CD4-positive, alpha-beta memory T cell (primary cell): ENCODE measurements around the gene NOTCH3. TPM values are rescaled to one million over a fixed set of nuclear protein-coding genes. Genes with fewer than 3 reads are reported as not detected.

ENCODE experiments used
- CTCF ChIA-PET: fragments of 350-600 bp; sonication (Branson Sonifier 250); formaldehyde crosslinking; loops from one replicate; lab custom pipeline; 2021; ENCODE audit warnings: inconsistent platforms; ENCODE audit not compliant: partially characterized antibody; lab: Charles Lee
- POLR2A ChIA-PET: fragments of 350-600 bp; sonication (Branson Sonifier 250); formaldehyde crosslinking; loops from one replicate; lab custom pipeline; 2021; ENCODE audit not compliant: partially characterized antibody; lab: Charles Lee
- DNase-seq, 5 donors: peaks; one replicate each; pipeline versions ENCODE4 v3.0.0 to v3.0.0-alpha.2; 2020 to 2022; ENCODE audit warnings: mixed read lengths in 1 of 5
- H3K27ac ChIP-seq: one replicate; pipeline ENCODE4 v1.7.0; 2013; ENCODE audit warnings: low read depth, low read length
- H3K27me3 ChIP-seq: 2 replicates; pipeline ENCODE4 v1.7.0; 2013; ENCODE audit warnings: mild to moderate bottlenecking, low read length, moderate library complexity; ENCODE audit not compliant: insufficient read depth
- H3K36me3 ChIP-seq: 2 replicates; pipeline ENCODE4 v1.7.0; 2013; ENCODE audit warnings: mild to moderate bottlenecking, low read length, moderate library complexity; ENCODE audit not compliant: insufficient read depth
- H3K4me1 ChIP-seq: 2 replicates; pipeline ENCODE4 v1.7.0; 2013; ENCODE audit warnings: mild to moderate bottlenecking, low read length, moderate library complexity; ENCODE audit not compliant: insufficient read depth
- H3K4me3 ChIP-seq, 2 donors: one replicate each; pipeline ENCODE4 v1.7.0; 2013; ENCODE audit warnings: low read length in 2 of 2, mild to moderate bottlenecking in 1 of 2
- H3K9me3 ChIP-seq, 2 donors: one replicate each; pipeline ENCODE4 v1.7.0; 2013; ENCODE audit warnings: low read length in 2 of 2, control low read depth in 1 of 2; ENCODE audit not compliant: control insufficient read depth in 1 of 2
- H3K27ac Mint-ChIP-seq, 7 donors: one replicate each; pipeline ENCODE4 v1.8.0; 2020 to 2021; ENCODE audit warnings: mixed read lengths in 7 of 7, mild to moderate bottlenecking in 6 of 7, inconsistent platforms in 3 of 7, moderate library complexity in 3 of 7
- H3K27me3 Mint-ChIP-seq, 2 donors: one replicate each; pipeline ENCODE4 v1.8.0; 2020 to 2021; ENCODE audit warnings: mixed read lengths in 2 of 2
- H3K36me3 Mint-ChIP-seq, 2 donors: one replicate each; pipeline ENCODE4 v1.8.0; 2020 to 2021; ENCODE audit warnings: mixed read lengths in 2 of 2, inconsistent platforms in 1 of 2, mild to moderate bottlenecking in 1 of 2
- H3K4me1 Mint-ChIP-seq, 4 donors: one replicate each; pipeline ENCODE4 v1.8.0; 2020 to 2021; ENCODE audit warnings: mixed read lengths in 4 of 4, mild to moderate bottlenecking in 1 of 4
- H3K4me3 Mint-ChIP-seq, 8 donors: one replicate each; pipeline ENCODE4 v1.8.0; 2020 to 2021; ENCODE audit warnings: mixed read lengths in 8 of 8, mild to moderate bottlenecking in 7 of 8, moderate library complexity in 6 of 8, inconsistent platforms in 3 of 8
- H3K9me3 Mint-ChIP-seq, 8 donors: one replicate each; pipeline ENCODE4 v1.8.0; 2020 to 2021; ENCODE audit warnings: mixed read lengths in 8 of 8, mild to moderate bottlenecking in 5 of 8, inconsistent platforms in 3 of 8, moderate library complexity in 1 of 8
- intact Hi-C: fragments of 100-400 bp; cut with micrococcal nuclease; formaldehyde crosslinking; loops from one replicate; pipeline ENCODE4 v1.15.1; 2023
- polyA plus RNA-seq, 2 donors: library from polyadenylated mRNA; unstranded; fragments of 300-500 nt; fragmentation: Illumina TruSeq; gene quantifications; one replicate each; pipeline ENCODE4 v1.2.3, GENCODE V29; 2021
- total RNA-seq, 2 experiments: library from RNA; stranded (reverse); gene quantifications; one replicate each; pipeline ENCODE4 v1.2.3, GENCODE V29; 2021

Gene NOTCH3
- total and polyA plus RNA-seq, 4 experiments from 2014 or later = 0.14 to 0.23 TPM; not detected in 2

GRCh38 chr19:15154002-15154612, 46.7 kb downstream of the NOTCH3 start:
- Mint-ChIP-seq H3K27ac (no peak overlapping the region), H3K27me3 (peaks cover 14 to 21% of the 10 kb centered on the region in 2 donors), H3K4me1 (peaks cover 0 to 5% (median 4%) of the 10 kb centered on the region in 4 donors), H3K9me3 (peaks cover 0 to 13% (median 3%) of the 10 kb centered on the region in 8 donors), H3K36me3 (no peaks in the 10 kb centered on the region), H3K4me3 (no peak overlapping the region)
- H3K27ac ChIP-seq = no peak overlapping the region
- DNase-seq = no peak
- H3K4me3 ChIP-seq = no peak overlapping the region
- no peaks in the 10 kb centered on the region for H3K9me3 ChIP-seq
- CTCF ChIA-PET = interaction anchor here (0.8 to 7.5 kb wide), 7 partner anchors 10 to 401 kb away, joined by 3 to 82 read pairs (median 4); no protein-coding TSS in a partner anchor
- no peaks in the 10 kb centered on the region for H3K4me1 ChIP-seq
- POLR2A ChIA-PET = no interaction called here
- no peaks in the 10 kb centered on the region for H3K36me3 ChIP-seq
- H3K27me3 ChIP-seq = no peaks in the 10 kb centered on the region
- intact Hi-C loops = no loop called here

- intact Hi-C loops = loop anchor here (1.0 kb wide), 3 partner anchors 24 to 57 kb away; a partner anchor contains a TSS
- DNase-seq = no peak
- Histone ChIP-seq H3K9me3 (no peaks in the 10 kb centered on the region), H3K27me3 (no peaks in the 10 kb centered on the region), H3K36me3 (no peaks in the 10 kb centered on the region), H3K27ac (no peak overlapping the region), H3K4me1 (no peaks in the 10 kb centered on the region), H3K4me3 (no peak overlapping the region)
- ChIA-PET CTCF (interaction anchor here (0.9 to 7.5 kb wide), 10 partner anchors 9 to 406 kb away, joined by 3 to 82 read pairs (median 6); no protein-coding TSS in a partner anchor), POLR2A (no interaction called here)
- H3K27ac Mint-ChIP-seq = no peak overlapping the region
- H3K36me3 Mint-ChIP-seq = no peaks in the 10 kb centered on the region
- no peak overlapping the region for H3K4me3 Mint-ChIP-seq
- peaks cover 0 to 5% (median 4%) of the 10 kb centered on the region in 4 donors for H3K4me1 Mint-ChIP-seq
- H3K27me3 Mint-ChIP-seq = peaks cover 13 to 21% of the 10 kb centered on the region in 2 donors
- peaks cover 0 to 8% (median 3%) of the 10 kb centered on the region in 8 donors for H3K9me3 Mint-ChIP-seq
Observed at GRCh38 chr19:15149737-15150136, 51.1 kb downstream of the NOTCH3 start.

- no peak overlapping the region for H3K4me3 ChIP-seq
- no peaks in the 10 kb centered on the region for H3K36me3 ChIP-seq
- H3K36me3 Mint-ChIP-seq = no peaks in the 10 kb centered on the region
- no peak overlapping the region for H3K4me3 Mint-ChIP-seq
- H3K27me3 ChIP-seq = no peaks in the 10 kb centered on the region
- H3K9me3 Mint-ChIP-seq = no peaks in the 10 kb centered on the region
- H3K4me1 ChIP-seq = no peaks in the 10 kb centered on the region
- H3K27ac ChIP-seq = no peak overlapping the region
- peaks cover 4% of the 10 kb centered on the region in 2 donors for H3K27me3 Mint-ChIP-seq
- intact Hi-C loops = no loop called here
- CTCF ChIA-PET = interaction anchor here (1.0 to 2.1 kb wide), 3 partner anchors 46 to 410 kb away, joined by 3 to 13 read pairs (median 8); no protein-coding TSS in a partner anchor
- POLR2A ChIA-PET = no interaction called here
- DNase-seq = no peak
- peaks cover 0 to 5% (median 4%) of the 10 kb centered on the region in 4 donors for H3K4me1 Mint-ChIP-seq
- H3K27ac Mint-ChIP-seq = no peak overlapping the region
- no peaks in the 10 kb centered on the region for H3K9me3 ChIP-seq
Observed at GRCh38 chr19:15147090-15147489, 53.7 kb downstream of the NOTCH3 start.

DNA sequence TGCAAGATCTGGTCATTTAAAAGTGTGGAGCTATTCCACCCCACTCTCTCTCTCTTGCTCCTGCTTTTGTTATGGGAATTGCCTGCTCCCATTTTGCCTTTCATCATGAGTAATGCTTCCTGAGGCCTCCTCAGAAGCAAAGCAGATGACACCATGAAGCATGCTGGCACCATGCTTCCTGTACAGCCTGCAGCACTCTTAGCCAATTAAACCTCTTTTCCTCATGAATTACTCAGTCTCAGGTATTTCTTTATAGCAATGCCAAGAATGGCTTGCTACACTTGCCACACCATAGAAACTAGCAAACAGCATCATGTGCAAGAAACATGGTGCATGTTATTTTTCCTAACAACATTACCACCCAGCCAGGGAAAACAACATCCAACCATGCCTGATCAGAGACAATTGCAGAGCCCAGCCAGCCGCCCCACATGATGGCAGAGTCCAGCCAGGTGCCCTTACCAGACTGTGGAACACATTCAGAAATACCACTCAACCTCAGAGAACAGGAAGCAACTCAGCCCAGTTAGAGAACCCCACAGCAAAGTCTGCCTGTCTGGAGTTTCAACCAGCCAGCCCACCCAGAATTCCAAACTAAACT, 56.6 kb downstream of the NOTCH3 start:
- H3K4me3 Mint-ChIP-seq = no peak overlapping the region
- no peak overlapping the region for H3K4me3 ChIP-seq
- no peaks in the 10 kb centered on the region for H3K4me1 ChIP-seq
- intact Hi-C loops = no loop called here
- ChIA-PET CTCF (interaction anchor here (1.3 kb wide), 1 partner anchor 52 kb away, joined by 4 read pairs; no protein-coding TSS in a partner anchor), POLR2A (no interaction called here)
- H3K4me1 Mint-ChIP-seq = no peaks in the 10 kb centered on the region
- no peaks in the 10 kb centered on the region for H3K36me3 ChIP-seq
- H3K27ac ChIP-seq = no peak overlapping the region
- peaks cover 0 to 2% of the 10 kb centered on the region in 2 donors for H3K36me3 Mint-ChIP-seq
- peak overlapping the region in 1 of 7 donors; percentile 61 for H3K27ac Mint-ChIP-seq
- H3K9me3 ChIP-seq = no peaks in the 10 kb centered on the region
- no peaks in the 10 kb centered on the region for H3K27me3 ChIP-seq
- DNase-seq = no peak
- peaks cover 0 to 7% (median 4%) of the 10 kb centered on the region in 8 donors for H3K9me3 Mint-ChIP-seq
- peaks cover 2 to 4% of the 10 kb centered on the region in 2 donors for H3K27me3 Mint-ChIP-seq

DNA sequence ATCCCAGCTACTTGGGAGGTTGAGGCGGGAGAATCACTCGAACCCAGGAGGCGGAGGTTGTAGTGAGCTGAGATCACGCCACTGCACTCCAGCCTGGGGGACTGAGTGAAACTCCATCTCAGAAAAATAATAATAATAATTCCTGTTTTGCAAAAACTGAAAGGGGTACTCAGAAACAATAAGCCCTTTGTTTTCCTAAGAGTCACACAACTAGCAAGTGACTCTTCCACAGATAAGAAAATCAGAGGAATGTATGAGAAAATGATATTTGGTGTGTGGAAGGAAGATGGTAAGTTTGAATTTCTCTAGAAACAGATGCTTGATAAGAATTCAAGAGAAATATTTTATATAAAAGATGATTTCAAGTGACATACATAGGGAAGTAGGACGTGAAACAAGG, 58.5 kb downstream of the NOTCH3 start:
- POLR2A ChIA-PET = no interaction called here
- H3K27ac Mint-ChIP-seq = no peak overlapping the region

GRCh38 chr19:15141143-15141542, 59.7 kb downstream of the NOTCH3 start:
- no peak overlapping the region for H3K4me3 Mint-ChIP-seq
- Histone ChIP-seq H3K4me1 (no peaks in the 10 kb centered on the region), H3K27me3 (no peaks in the 10 kb centered on the region), H3K36me3 (no peaks in the 10 kb centered on the region), H3K9me3 (no peaks in the 10 kb centered on the region), H3K4me3 (no peak overlapping the region), H3K27ac (no peak overlapping the region)
- peaks cover 4 to 5% of the 10 kb centered on the region in 2 donors for H3K27me3 Mint-ChIP-seq
- peaks cover 0 to 16% (median 10%) of the 10 kb centered on the region in 8 donors for H3K9me3 Mint-ChIP-seq
- ChIA-PET POLR2A (no interaction called here), CTCF (no interaction called here)
- peaks cover 0 to 2% of the 10 kb centered on the region in 2 donors for H3K36me3 Mint-ChIP-seq
- intact Hi-C loops = no loop called here
- H3K27ac Mint-ChIP-seq = peak overlapping the region in 1 of 7 donors; percentile 13
- H3K4me1 Mint-ChIP-seq = no peaks in the 10 kb centered on the region
- no peak for DNase-seq

More for the DNA sequence above, 58.5 kb downstream of the NOTCH3 start:
- Mint-ChIP-seq H3K9me3 (peaks cover 0 to 13% (median 10%) of the 10 kb centered on the region in 8 donors), H3K36me3 (peaks cover 0 to 2% of the 10 kb centered on the region in 2 donors), H3K27me3 (peaks cover 4 to 5% of the 10 kb centered on the region in 2 donors), H3K4me3 (no peak overlapping the region), H3K4me1 (no peaks in the 10 kb centered on the region)
- intact Hi-C loops = no loop called here
- no peaks in the 10 kb centered on the region for H3K9me3 ChIP-seq
- DNase-seq = no peak
- H3K27me3 ChIP-seq = no peaks in the 10 kb centered on the region
- CTCF ChIA-PET = no interaction called here
- H3K4me3 ChIP-seq = no peak overlapping the region
- H3K4me1 ChIP-seq = no peaks in the 10 kb centered on the region
- no peaks in the 10 kb centered on the region for H3K36me3 ChIP-seq
- H3K27ac ChIP-seq = no peak overlapping the region

DNA sequence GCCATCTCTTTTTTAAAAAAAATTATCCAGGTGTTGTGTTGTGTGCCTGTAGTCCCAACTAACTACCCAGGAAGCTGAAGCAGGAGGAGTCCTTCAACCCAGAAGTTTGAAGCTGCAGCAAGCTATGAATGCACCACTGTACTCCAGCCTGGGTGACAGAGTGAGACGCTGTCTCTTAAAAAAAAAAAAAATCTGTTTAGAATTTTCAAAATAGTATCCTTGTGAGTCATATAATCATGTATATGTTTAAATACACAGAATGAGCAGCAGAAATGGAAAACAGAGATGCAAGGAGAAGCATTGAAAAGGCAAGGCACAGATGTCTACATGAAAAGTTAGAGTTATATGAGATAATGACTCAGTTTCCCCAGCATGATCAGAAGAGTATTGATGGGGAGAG, 62.4 kb downstream of the NOTCH3 start:
- H3K36me3 Mint-ChIP-seq = peaks cover 0 to 2% of the 10 kb centered on the region in 2 donors
- no peak overlapping the region for H3K27ac ChIP-seq
- no peaks in the 10 kb centered on the region for H3K4me1 ChIP-seq
- H3K27me3 ChIP-seq = no peaks in the 10 kb centered on the region
- POLR2A ChIA-PET = no interaction called here
- no peak overlapping the region for H3K4me3 ChIP-seq
- DNase-seq = no peak
- no peak overlapping the region for H3K4me3 Mint-ChIP-seq
- no peaks in the 10 kb centered on the region for H3K36me3 ChIP-seq
- no peaks in the 10 kb centered on the region for H3K9me3 ChIP-seq
- intact Hi-C loops = no loop called here
- peaks cover 4 to 5% of the 10 kb centered on the region in 2 donors for H3K27me3 Mint-ChIP-seq
- H3K9me3 Mint-ChIP-seq = peaks cover 0 to 16% (median 10%) of the 10 kb centered on the region in 8 donors
- H3K4me1 Mint-ChIP-seq = no peaks in the 10 kb centered on the region
- no peak overlapping the region for H3K27ac Mint-ChIP-seq
- CTCF ChIA-PET = interaction anchor here (1.3 kb wide), 1 partner anchor 37 kb away, joined by 3 read pairs; no protein-coding TSS in a partner anchor
